GM19328 (cell line): ENCODE results near the gene RITA1.
"Not testable (repeated sequence)": the region's sequence is repeated elsewhere in the genome, so short reads cannot be mapped to it uniquely, and the experiment has no call there.

Experiments used
- ATAC-seq: cut with Tn5 transposase; IDR thresholded peaks from one replicate; pipeline ENCODE4 v1.9.1; 2021; ENCODE audit warnings: mild to moderate bottlenecking, moderate library complexity; ENCODE audit not compliant: unreplicated experiment

Gene RITA1, protein sequence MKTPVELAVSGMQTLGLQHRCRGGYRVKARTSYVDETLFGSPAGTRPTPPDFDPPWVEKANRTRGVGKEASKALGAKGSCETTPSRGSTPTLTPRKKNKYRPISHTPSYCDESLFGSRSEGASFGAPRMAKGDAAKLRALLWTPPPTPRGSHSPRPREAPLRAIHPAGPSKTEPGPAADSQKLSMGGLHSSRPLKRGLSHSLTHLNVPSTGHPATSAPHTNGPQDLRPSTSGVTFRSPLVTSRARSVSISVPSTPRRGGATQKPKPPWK

DNA sequence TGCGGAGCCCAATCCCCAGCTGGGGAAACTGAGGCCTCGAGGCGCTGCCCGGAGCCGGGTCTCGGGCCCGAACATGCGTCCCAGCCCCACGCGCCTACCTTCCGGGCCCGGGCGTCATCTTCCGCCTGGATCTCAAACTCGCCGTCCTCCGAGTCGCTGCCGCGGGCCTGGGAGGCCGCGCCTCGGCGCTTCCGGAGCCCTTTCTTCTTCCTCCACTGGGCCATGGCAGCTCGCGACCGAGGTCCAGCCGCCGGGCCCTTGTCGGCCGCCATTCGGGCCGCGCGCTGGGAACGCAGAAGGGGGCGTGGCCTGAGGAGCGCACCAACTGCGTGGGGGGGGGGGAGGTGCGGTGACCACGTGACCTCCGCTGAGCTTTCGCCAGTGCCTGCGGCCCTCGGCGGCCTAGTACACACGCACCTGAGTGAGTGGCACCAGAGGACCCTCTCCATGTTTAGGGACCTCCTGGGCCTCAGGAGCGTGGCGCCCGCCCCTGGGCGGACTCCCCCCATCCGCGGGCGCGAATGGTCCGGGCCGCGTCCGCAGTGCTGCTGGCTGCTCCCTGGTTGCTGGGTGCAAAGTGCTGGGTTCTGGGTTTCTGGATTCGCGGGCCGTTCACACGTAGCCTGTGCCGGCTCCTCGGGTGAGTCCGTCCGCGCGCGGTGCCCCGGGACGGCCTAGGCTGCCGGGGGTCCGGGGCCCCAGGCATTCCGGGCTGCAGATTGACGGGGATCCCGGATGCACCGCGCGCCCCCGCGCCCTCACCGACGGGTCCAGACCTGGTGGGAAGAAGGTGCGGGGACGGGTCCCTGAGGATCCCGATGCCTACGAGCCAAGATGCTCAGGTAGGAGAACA, at the start of gene RITA1, which contains the start of gene DDX54:
Gene RITA1, plus strand, starts transcription at position 542 of the 853 bp plus-strand sequence. CDS start 1,026 bp downstream, outside the sequence.
Gene DDX54, minus strand, starts transcription at position 299 of the 853 bp plus-strand sequence. Its CDS starts 27 bp downstream, at position 272.
- ATAC-seq = peak; percentile 49

DNA sequence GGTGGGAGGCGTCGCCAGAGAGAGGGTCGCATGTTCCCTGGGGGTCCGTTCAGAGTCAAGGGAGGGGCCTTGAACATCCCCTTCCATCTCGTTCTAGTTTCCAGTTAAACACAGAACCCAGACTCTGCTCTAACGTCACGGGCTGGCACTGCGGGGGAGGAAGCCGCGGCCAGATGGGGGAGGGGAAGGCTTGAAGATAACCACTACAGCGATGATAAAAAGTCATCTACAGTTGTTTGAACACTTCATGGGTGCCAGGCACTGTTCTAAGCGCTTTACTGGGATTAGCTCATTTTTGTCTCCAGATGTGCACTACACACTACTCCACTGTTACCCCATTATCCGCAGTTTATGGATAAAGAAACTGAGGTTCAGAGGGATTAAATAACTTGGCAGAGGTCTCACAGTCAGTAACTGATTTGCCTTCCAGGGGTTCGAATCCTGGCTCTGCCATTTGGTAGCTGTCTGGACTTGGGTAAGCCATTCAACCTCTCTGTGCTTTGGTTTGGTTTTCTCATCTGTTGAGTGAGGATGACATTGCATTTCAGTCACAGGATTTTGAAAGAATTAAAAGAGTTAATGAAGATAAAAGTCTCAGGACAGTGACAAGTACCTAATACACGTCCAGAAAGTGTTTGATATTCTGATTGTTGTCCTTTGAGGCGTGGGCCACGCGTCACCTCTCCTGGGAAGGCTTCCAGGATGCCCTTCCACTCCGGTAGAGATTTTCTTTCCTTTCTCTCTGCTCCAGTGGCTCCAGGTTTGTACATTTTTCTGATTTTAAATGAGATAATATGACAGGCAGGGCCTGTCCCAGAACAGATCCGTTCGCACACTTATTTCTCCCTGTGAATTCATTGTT, 49.2 kb upstream of the RITA1 start:
- ATAC-seq = no peak

DNA sequence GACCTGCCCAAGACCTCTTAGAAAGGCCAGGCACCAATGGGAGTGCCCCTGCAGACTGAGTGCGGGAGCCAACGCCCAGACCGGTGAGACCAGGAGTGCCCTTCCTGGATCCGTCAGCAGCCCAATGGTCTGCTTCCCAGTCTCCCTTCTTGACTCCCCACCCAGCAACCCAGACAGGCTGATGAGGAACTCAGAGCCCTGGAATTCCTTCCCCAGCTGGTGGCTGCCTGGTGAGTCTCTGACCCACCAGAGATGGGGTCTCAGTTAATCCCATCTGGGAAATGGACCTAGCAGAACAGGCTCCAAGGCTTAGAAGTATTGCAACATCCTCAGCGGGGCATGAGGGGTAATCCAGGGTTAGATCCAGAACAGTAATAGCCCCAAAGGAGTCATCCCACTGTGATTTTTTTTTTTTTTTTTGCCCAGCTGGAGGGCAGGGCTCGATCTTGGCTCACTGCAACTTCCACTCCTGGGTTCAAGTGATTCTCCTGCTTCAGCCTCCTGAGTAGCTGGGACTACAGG, 48.5 kb upstream of the RITA1 start:
- ATAC-seq = no peak

DNA sequence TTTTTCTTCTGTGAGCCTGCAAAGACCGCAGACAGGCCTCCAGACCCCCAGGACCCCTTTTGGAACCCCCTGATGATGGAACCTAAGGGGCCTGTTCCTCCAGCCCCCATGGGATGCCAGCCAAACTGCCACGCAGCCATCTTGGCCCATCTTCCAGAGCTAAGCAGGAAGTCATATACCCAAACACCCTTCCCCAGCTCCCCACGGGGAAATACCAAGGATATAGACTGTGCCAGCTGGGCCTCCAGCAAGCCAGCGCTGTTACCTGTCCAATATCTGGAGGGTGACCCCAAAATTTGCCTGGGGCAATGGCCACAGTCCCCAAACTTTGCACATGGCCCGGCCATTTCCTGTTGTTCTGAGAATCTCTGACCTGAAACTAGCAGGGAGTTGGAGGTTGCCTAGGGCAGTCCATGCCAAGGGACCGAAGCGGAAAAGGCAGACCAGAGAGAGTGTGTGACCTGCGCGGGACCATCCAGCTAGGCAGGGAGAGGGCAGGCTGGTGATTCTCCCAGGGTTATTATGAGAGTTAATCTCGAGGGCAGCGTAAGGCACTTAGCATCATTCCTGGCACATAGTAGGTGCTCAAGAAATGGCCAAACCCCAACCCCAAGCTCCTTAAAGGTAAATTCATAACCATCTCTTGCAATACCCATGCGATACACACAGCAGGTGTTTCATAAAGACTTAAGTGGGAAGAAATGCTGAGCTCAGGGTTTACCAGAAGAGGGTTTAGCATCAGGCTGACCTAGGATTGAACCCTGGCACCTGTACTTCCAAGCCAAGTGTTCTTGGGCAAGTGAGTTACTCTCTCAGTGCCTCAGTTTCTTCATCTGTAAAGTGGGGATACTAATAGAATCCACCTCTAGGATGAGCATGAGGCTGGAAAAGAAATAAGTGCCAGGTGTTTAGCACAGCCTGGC, 47.4 kb upstream of the RITA1 start:
- ATAC-seq = no peak

DNA sequence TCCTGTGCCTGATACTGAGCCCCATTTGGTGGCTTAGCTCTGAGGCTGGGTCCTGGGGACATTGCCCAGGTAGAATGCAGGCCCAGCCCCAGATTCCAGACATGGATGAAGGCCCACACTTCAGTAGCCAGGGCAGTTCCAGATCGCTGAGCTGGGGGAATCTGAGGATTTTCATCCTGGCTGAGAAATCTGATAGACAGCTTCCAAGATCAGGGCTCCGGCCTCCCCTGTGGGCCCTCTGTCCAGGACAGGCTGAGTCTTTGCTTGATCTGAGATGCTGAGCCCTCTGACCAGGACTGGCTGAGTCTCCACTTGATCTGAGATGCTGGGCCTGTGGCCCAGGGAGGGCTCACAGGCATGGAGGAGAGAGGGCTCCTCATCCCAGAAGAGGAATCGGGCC, 46.7 kb upstream of the RITA1 start:
- no peak for ATAC-seq

DNA sequence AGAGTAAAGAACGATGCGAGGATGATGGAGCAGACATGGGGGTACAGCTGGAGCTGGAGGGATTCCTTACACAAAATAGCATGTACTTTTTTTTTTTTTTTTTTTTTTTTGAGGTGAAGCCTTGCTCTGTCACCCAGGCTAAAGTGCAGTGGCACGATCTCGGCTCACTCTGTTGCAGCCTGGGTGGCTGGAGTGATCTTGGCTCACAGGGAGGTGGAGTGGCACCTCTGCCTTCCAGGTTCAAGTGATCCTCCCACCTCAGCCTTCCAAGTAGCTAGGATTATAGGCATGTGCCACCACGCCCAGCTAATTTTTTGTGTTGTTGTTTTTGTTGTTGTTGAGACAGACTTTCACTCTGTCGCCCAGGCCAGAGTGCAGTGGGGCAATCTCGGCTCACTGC, 44.8 kb upstream of the RITA1 start:
- no peak for ATAC-seq

DNA sequence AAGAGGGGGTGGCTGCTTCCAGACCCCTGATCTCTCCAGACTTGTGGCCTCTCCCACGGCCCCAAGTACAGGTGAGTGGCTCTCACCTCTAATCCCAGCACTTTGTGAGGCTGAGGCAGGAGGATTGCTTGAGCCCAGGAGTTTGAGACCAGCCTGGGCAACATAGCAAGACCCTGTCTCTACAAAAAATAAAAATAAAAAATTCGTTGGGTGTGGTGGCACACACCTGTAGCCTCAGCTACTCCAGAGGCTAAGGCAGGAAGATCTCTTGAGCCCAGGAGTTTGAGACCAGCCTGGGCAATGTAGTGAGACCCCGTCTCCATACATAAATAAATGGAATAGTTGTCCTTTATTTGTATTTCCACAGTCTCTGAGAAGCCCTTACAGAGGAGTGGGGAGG, 43.8 kb upstream of the RITA1 start:
- not testable (repeated sequence) for ATAC-seq

DNA sequence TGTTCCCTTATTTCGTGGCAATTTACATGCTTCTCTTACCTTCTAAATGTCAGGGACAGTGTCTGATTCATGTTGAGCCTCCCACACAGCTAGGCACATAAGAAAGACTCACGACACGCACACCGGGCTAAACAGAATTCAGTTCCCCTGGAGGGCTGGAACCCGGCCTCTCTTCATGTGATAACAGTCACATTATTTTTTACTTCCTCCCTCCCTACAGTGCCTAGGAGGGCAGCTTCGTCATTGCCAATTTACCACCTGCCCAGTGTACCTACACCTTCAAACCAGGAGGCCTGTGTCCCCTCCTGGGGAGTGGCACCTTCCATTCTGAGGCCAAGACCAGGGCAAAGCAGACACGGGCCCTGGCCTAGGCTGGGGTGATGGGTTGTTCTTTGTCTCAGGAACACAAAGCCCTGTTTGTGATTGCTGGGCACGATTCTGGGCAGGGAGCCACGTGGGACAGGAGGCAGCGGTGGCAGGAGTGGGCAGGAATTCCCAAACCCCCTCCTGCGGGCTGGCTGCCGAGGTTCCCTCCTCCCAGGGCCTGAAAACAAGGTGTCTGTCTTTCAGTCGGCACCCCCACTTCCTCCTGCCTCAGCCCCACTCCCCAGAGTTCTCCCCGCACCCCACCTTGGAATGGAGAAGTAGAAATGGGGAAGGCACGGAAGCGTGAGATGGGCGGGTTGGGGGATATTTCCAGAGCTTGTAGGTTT, 43.2 kb upstream of the RITA1 start:
- no peak for ATAC-seq

DNA sequence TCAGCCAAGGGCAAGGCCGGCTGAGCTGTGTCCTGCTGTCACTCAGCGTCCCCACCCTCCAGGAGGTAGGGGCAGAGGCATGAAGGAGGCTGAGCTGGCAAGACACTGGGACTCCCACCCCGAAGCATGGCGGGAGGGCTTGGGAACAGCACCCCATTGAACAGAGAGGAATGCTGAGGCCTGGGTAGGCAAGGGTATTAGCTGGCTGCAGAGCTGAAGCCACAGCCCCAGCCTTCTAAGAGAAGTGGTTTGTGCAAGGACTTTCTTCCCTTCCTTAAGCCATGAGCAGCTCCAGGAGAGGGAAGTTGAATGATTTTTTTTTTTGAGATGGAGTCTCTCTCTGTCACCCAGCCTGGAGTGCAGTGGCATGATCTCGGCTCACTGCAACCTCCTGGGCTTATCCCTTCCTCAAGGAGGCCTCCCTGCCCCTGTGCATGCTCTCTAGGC, 42.6 kb upstream of the RITA1 start:
- no peak for ATAC-seq

DNA sequence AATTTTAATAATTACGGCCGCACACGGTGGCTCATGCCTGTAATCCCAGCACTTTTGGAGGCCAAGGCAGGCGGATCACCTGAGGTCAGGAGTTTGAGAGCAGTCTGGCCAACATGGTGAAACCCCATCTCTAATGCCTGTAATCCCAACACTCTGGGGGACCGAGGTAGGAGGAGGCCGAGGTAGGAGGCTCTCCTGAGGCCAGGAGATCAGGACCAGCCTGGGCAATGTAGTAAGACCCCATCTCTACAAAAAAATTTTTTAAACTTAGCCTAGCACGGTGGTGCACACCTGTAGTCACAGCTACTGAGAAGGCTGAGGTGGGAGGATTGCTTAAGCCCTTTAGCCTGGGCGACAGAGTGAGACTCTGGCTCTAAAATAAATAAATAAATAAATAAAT, 41.6 kb upstream of the RITA1 start:
- no peak for ATAC-seq

DNA sequence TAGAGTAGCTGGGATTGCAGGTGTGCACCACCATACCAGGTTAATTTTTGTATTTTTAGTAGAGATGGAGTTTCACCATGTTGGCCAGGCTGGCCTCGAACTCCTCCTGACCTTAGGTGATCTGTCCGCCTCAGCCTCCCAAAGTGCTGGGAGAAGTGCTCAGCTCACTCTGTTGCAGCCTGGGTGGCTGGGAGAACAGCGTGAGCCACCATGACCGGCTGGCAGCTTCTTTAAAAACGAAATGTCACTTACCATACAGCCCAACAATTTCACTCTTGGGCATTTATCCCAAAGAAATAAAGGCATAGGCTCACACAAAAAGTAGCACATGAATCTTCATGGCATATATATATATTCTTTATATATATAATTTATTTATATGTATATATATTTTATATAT, 40.7 kb upstream of the RITA1 start:
- no peak for ATAC-seq

DNA sequence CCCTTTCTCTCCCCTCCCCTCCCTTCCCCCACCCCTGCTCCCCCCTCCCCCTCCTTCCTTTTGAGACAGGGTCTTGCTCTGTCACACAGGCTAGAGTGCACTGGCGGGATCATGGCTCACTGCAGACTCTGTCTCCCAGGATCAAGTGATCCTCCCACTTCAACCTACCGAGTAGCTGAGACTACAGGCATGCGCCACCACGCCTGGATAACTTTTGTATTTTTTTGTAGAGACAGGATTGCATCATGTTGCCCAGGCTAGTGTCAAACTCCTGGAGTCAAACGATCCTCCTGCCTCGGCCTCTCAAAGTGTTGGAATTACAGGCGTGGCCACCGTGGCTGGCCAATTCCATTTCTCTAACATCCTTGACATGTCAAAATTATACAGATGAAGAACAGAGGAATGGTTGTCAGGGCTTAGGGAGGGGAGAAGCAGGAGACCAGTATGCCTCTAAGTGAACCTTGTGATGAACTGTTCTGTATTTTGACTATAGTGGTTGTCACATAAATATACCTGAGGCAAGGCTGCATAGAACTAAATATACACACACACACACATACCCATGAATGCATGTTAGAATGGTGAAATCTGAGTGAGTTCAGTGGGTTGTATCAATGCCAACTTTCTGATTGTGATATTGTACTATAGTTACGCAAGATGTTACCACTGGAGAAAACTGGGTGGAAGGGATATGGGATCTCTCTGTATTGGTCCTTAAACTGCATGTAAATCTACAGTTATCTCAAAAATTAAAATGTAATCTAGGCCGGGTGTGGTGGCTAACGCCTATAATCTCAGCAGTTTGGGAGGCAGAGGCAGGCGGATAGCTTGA, 39.6 kb upstream of the RITA1 start:
- no peak for ATAC-seq

DNA sequence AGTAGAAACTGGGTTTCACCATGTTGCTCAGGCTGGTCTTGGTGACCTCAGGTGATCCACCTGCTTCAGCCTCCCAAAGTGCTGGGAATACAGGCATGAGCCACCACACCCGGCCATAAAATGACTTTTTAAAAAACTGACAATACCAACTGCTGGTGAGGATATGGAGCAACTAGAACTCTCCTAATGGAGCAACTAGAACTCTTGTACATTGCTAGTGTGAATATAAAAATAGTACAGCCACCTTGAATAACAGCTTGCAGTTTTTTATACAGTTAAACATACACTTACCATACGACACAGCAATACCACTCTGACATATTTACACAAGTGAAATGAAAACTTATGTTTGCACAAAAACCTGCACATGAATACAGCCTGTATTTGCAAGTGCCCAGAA, 38.5 kb upstream of the RITA1 start:
- ATAC-seq = no peak

DNA sequence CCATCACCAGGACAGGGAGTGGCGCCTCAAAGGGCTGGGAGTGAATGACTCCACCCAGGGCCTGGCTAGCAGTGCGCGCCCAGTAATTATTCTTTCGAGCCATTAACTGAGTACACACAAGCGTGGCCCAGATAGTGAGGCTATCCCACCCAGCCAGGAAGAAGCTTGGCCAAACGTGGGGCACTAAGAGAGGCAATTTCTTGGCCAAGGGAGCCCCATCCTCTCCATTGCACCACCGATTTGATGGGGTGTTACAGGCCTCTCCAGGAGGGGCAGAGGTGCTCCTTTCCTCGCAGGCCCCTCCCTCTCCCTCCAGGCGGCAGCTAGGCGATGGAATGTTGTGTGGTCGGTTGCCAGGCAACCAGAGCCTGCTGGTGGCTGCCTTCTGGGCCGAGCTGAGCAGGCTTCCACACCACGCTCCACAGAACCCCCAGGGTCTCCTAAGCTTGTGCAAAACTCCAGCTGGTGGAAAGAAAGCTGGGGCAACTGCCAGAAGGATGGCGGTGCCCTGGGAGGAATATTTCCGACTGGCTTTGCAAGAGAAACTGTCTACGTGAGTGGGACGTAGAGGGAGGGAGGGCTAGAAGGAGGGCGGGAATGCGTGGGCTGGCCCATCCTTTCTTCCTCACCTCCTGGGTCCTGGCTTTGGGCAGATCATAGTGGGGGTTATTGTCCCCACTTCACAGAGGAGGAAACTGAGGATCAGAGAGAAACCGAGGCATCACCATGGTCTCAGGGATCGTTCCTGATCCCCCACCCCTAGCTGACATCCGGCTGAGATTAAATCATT, 36.0 kb upstream of the RITA1 start, which contains the start of gene CFAP73:
Gene CFAP73, plus strand, starts transcription at position 364 of the 790 bp plus-strand sequence. Its CDS starts 134 bp downstream, at position 498.
- ATAC-seq = no peak

DNA sequence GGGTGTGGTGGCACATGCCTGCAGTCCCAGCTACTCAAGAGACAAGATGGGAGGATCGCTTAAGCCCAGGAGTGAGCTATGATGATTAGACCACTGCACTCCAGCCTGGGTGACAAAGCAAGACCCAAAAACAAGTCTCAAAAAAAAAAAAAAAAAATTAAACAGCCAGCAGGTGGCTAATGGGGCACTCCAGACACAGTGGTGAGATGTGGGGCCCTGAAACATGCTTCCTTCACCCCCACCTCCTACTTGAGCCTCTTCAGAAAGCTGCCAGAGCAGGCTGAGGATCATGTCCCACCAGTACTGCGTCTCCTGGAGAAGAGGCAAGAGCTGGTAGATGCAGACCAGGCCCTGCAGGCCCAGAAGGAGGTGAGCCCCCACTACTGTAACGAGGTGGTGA, 33.9 kb upstream of the RITA1 start:
- no peak for ATAC-seq

DNA sequence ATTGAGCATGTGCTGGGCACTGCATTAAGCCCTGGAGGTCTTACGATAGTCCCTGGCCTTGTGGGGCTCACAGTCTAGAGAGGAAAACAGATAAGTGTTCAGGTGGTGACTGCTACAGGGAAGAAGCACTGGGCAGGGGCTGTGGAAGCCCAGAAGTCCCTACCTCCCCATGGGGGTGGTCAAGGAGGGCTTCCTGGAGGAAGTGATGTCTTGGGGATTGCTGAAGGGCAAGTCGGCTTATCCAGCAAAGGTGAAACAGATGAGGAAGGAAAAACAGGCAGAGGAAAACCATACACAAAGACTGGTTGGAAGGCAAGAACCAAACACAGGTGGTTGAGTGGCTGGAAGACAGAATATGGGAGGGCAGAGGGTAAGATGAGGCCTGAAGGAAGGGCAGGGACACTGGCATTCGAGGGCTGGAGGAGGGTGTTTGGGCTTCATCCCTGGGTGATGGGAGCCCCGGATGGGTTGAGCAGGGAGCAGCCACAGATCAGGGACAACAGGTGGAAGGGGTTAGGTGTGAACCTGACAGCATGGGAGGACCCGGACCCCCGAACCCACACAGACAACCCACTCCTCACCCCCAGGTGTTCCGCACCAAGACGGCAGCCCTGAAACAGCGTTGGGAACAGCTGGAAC, 33.2 kb upstream of the RITA1 start:
- no peak for ATAC-seq
